ENCODE measurements around the gene XCR1. TPM values are rescaled to one million over a fixed set of nuclear protein-coding genes. Genes with fewer than 3 reads are reported as not detected.

XCR1 gene
- total and polyA plus RNA-seq, 4 donors = not detected

DNA sequence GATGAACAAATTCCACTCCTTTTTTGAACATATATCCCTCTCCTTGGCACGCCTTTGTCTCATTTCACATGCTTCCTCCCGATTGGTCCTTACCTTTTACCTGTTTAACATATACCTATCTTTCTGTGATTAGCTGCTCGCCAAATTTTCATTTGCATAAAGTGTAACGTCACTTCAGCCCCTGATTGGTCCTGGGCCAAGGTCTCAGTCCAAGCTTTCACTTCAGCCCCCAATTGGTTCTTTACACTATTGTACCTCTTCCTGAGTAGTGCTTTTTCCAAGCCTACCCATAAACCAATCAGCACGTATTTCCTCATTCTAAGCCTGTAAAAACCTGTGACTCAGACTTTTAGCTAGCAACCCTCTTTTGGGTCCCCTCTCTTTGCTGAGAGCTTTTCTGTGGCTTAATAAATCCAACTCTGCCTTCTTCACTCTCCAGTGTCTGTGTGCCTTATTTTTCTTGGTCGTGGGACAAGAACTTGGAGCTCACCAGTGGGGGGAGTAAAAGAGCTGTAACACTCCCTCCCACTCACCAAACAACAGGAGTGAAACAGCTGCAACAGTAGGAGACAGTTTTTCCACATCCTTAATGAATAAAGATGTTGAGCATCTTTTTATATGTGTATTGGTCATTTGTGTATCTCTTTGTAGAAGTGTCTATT is 584 bp upstream of the XCR1 start:
- no peak for DNase-seq (ENCODE audit: low read depth in 4 of 6, low spot score in 6 of 6)
- 94% methylated on average over 5 of the region's 6 CpGs for WGBS (ENCODE audit: insufficient coverage)
- H3K36me3 ChIP-seq (ENCODE audit: control insufficient read depth, insufficient read depth, low read length) = no peaks in the 10 kb centered on the region
- H3K27me3 ChIP-seq (ENCODE audit: control insufficient read depth, insufficient read depth, low read length) = no peaks in the 10 kb centered on the region
- no peaks in the 10 kb centered on the region for H3K4me1 ChIP-seq (ENCODE audit: control insufficient read depth, insufficient read depth, low read length)
- no peak overlapping the region for H3K4me3 ChIP-seq (ENCODE audit: low read depth, low read length)
- no peak overlapping the region for H3K27ac ChIP-seq (ENCODE audit: low read depth, low read length)
- H3K9me3 ChIP-seq (ENCODE audit: control insufficient read depth, insufficient read depth, low read length) = peaks cover 6% of the 10 kb centered on the region

DNA sequence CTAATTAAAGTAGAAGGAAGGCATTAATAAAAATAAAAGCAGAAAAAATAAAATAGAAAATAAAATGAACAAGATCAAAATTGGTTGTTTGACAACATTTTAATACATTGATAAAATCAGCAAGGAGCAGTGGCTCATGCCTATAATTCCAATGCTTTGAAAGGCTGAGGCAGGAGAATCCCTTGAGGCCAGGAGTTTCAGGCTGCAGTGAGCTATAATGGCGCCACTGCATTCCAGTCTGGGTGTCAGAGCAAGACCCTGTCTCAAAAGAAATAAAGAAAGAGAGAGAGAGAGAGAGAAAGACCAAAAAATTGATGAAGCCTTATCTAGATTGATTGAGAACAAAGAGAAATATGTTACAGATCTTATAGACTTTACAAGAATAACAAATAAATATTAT is 2.1 kb downstream of the XCR1 start:
- Histone ChIP-seq H3K9me3 (ENCODE audit: control insufficient read depth, insufficient read depth, low read length) (peaks cover 6% of the 10 kb centered on the region), H3K4me3 (ENCODE audit: low read depth, low read length) (no peak overlapping the region), H3K27me3 (ENCODE audit: control insufficient read depth, insufficient read depth, low read length) (no peaks in the 10 kb centered on the region), H3K36me3 (ENCODE audit: control insufficient read depth, insufficient read depth, low read length) (no peaks in the 10 kb centered on the region), H3K27ac (ENCODE audit: low read depth, low read length) (no peak overlapping the region), H3K4me1 (ENCODE audit: control insufficient read depth, insufficient read depth, low read length) (no peaks in the 10 kb centered on the region)
- WGBS (ENCODE audit: insufficient coverage) = 60% methylated on average over 1 of the region's 1 CpG
- no peak for DNase-seq (ENCODE audit: low read depth in 4 of 6, low spot score in 6 of 6)

DNA sequence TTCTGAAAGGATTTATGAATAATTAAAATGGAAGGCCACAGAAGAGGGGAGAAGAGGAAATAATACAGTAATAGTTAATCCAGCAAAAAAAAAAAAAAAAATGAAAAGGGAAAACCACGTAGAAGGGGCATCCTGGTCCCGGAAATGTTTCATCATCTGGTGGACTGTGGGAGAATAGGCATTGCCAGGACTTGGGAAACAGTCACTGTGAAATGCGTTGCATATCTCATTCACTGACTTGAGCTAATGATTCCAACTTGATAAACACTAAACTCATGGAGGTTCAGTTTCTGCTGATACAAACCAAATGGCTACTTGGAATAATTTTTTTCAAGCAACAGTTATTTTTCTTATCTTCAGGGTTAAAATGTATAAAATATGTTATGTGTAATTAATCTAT is 3.2 kb downstream of the XCR1 start:
- WGBS (ENCODE audit: insufficient coverage) = no CpG with 5 or more reads among the region's 3 CpGs
- no peak for DNase-seq (ENCODE audit: low read depth in 4 of 6, low spot score in 6 of 6)
- peaks cover 6% of the 10 kb centered on the region for H3K9me3 ChIP-seq (ENCODE audit: control insufficient read depth, insufficient read depth, low read length)
- H3K27ac ChIP-seq (ENCODE audit: low read depth, low read length) = no peak overlapping the region
- no peak overlapping the region for H3K4me3 ChIP-seq (ENCODE audit: low read depth, low read length)
- H3K27me3 ChIP-seq (ENCODE audit: control insufficient read depth, insufficient read depth, low read length) = no peaks in the 10 kb centered on the region
- H3K4me1 ChIP-seq (ENCODE audit: control insufficient read depth, insufficient read depth, low read length) = no peaks in the 10 kb centered on the region
- H3K36me3 ChIP-seq (ENCODE audit: control insufficient read depth, insufficient read depth, low read length) = no peaks in the 10 kb centered on the region

DNA sequence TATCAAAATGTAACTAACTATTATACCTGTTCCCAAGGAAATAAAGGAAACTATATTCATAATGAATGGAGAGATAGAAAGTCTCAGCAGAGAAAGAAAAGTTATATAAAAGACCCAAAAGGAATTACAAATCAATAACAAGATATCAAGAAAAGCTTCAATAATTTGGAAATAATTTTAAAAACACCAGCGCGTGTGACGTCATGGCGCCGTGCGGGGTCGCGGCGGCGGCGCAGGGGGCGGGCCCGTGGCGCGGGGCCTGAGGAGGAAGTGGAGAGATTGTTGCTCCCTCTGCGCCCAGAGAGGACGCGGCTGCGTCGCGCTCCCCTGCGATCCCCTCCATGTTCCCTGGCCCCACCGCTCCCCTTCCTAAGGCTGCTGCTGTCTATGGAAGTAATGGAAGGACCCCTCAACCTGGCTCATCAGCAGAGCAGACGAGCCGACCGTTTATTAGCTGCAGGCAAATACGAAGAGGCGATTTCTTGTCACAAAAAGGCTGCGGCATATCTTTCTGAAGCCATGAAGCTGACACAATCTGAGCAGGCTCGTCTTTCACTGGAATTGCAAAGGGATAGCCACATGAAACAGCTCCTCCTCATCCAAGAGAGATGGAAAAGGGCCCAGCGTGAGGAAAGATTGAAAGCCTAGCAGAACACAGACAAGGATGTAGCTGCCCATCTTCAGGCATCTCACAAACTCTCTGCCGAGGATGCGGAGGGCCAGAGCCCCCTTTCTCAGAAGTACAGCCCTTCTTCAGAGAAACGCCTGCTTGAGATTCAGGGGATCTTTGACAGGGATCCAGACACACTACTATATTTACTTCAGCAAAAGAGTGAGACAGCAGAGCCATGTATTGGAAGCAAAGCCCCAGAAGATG is 4.1 kb downstream of the XCR1 start:
- H3K4me3 ChIP-seq (ENCODE audit: low read depth, low read length) = no peak overlapping the region
- H3K4me1 ChIP-seq (ENCODE audit: control insufficient read depth, insufficient read depth, low read length) = no peaks in the 10 kb centered on the region
- H3K27me3 ChIP-seq (ENCODE audit: control insufficient read depth, insufficient read depth, low read length) = no peaks in the 10 kb centered on the region
- peaks cover 4% of the 10 kb centered on the region for H3K9me3 ChIP-seq (ENCODE audit: control insufficient read depth, insufficient read depth, low read length)
- WGBS (ENCODE audit: insufficient coverage) = 93% methylated on average over 23 of the region's 34 CpGs
- H3K36me3 ChIP-seq (ENCODE audit: control insufficient read depth, insufficient read depth, low read length) = no peaks in the 10 kb centered on the region
- H3K27ac ChIP-seq (ENCODE audit: low read depth, low read length) = no peak overlapping the region
- no peak for DNase-seq (ENCODE audit: low read depth in 4 of 6, low spot score in 6 of 6)

DNA sequence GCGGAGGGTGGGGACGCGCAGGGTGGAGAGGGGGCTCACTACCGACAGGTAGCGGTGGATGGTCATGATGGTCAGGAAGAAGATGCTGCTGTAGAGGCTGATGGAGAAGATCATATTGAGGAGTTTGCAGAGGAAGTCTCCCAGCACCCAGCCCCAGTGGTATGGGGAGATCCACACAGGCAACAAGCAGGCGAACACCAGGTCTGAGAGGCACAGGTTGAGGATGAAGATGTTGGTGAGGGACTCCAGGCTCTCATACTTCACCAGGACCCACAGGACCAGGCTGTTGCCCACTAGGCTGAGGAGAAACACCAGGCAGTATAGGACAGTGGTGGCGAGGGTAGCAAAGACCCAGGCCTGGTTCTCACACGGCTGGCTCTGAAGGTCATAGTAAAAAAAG is 5.8 kb downstream of the XCR1 start:
- H3K9me3 ChIP-seq (ENCODE audit: control insufficient read depth, insufficient read depth, low read length) = no peaks in the 10 kb centered on the region
- no peak overlapping the region for H3K27ac ChIP-seq (ENCODE audit: low read depth, low read length)
- H3K4me1 ChIP-seq (ENCODE audit: control insufficient read depth, insufficient read depth, low read length) = no peaks in the 10 kb centered on the region
- no peak overlapping the region for H3K4me3 ChIP-seq (ENCODE audit: low read depth, low read length)
- 97% methylated on average over 8 of the region's 8 CpGs for WGBS (ENCODE audit: insufficient coverage)
- no peaks in the 10 kb centered on the region for H3K27me3 ChIP-seq (ENCODE audit: control insufficient read depth, insufficient read depth, low read length)
- H3K36me3 ChIP-seq (ENCODE audit: control insufficient read depth, insufficient read depth, low read length) = no peaks in the 10 kb centered on the region
- DNase-seq (ENCODE audit: low read depth in 4 of 6, low spot score in 6 of 6) = no peak

DNA sequence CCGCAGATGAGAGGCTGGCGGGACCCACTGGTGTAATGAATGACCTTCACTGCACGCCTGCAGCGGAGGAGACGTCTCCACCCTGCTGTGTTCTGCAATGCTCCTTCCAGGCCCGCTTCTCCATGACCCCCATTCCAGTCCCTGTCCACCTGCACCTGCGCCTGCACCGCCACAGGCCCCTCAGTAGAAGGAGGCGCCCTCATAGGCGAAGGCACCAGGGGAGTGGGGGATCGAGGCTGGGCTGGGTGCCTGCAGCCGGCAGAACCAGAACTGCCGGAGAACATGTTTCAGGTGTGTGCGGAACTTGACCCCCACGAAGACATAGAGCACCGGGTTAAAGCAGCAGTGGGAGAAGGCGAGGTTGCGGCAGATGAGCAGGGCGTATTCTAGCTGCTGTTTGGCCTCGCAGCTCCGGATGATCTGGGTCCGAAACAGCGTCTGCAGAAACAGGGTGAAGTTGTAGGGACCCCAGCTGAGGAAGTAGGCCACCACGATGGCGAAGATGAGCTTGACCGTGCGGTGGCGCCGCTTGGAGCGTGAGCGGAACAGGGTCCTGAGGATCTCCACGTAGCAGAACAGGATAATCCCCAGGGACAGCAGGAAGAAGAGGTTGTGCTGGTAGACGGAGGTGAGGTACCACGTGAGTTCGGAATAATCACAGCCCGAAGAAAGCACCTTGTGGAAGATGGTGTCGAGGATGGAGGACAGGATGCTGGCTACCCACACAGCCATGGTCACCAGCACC is 6.3 kb downstream of the XCR1 start:
- no peak for DNase-seq (ENCODE audit: low read depth in 4 of 6, low spot score in 6 of 6)
- Histone ChIP-seq H3K4me3 (ENCODE audit: low read depth, low read length) (no peak overlapping the region), H3K4me1 (ENCODE audit: control insufficient read depth, insufficient read depth, low read length) (no peaks in the 10 kb centered on the region), H3K9me3 (ENCODE audit: control insufficient read depth, insufficient read depth, low read length) (no peaks in the 10 kb centered on the region), H3K27ac (ENCODE audit: low read depth, low read length) (no peak overlapping the region), H3K27me3 (ENCODE audit: control insufficient read depth, insufficient read depth, low read length) (no peaks in the 10 kb centered on the region), H3K36me3 (ENCODE audit: control insufficient read depth, insufficient read depth, low read length) (no peaks in the 10 kb centered on the region)
- WGBS (ENCODE audit: insufficient coverage) = 96% methylated on average over 37 of the region's 37 CpGs

DNA sequence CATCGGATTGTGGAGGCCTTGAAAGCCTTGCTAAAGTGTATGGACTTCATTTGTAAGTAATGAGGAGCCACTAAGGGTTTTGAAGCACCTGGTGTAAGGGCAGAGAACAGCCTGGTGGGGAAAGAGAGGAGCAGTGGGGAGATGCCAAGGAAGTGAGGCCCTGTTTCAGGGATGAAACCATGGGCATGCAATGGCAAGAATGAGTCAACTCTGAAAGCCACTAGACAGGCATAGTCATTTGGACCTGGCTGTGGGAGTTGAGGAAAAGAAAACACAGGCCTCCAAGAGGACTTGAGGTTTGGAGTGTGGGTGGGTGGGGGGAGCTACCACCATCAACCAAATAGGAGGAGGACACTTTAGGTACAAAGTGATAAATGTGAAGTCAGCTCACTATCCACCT is 7.6 kb downstream of the XCR1 start:
- Histone ChIP-seq H3K27me3 (ENCODE audit: control insufficient read depth, insufficient read depth, low read length) (no peaks in the 10 kb centered on the region), H3K36me3 (ENCODE audit: control insufficient read depth, insufficient read depth, low read length) (no peaks in the 10 kb centered on the region), H3K4me1 (ENCODE audit: control insufficient read depth, insufficient read depth, low read length) (no peaks in the 10 kb centered on the region), H3K4me3 (ENCODE audit: low read depth, low read length) (no peak overlapping the region), H3K9me3 (ENCODE audit: control insufficient read depth, insufficient read depth, low read length) (no peaks in the 10 kb centered on the region), H3K27ac (ENCODE audit: low read depth, low read length) (no peak overlapping the region)
- no peak for DNase-seq (ENCODE audit: low read depth in 4 of 6, low spot score in 6 of 6)
- 89% methylated on average over 1 of the region's 1 CpG for WGBS (ENCODE audit: insufficient coverage)

DNA sequence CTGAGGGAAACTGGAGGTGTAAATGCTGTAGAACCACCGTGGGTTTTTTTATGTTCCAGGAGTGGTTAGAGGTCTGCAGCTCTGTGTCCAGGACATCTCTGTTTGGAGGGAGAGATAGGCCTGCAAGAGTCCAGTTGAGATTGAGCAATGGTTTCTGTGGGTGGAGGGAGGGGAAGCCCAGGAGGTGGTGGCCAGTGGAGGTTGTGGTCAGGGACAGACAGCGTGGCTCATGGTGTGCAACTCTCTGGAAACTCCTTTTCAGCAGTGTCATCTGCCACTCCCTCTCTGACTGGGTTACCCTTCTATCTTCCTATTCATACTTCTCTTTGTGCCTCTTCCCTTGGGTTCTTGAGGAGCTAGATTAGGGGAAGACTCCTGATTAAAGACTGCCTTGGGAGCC is 9.6 kb downstream of the XCR1 start:
- Histone ChIP-seq H3K4me3 (ENCODE audit: low read depth, low read length) (no peak overlapping the region), H3K27ac (ENCODE audit: low read depth, low read length) (no peak overlapping the region), H3K27me3 (ENCODE audit: control insufficient read depth, insufficient read depth, low read length) (no peaks in the 10 kb centered on the region), H3K9me3 (ENCODE audit: control insufficient read depth, insufficient read depth, low read length) (no peaks in the 10 kb centered on the region), H3K36me3 (ENCODE audit: control insufficient read depth, insufficient read depth, low read length) (no peaks in the 10 kb centered on the region), H3K4me1 (ENCODE audit: control insufficient read depth, insufficient read depth, low read length) (no peaks in the 10 kb centered on the region)
- 83% methylated on average over 1 of the region's 2 CpGs for WGBS (ENCODE audit: insufficient coverage)
- no peak for DNase-seq (ENCODE audit: low read depth in 4 of 6, low spot score in 6 of 6)

DNA sequence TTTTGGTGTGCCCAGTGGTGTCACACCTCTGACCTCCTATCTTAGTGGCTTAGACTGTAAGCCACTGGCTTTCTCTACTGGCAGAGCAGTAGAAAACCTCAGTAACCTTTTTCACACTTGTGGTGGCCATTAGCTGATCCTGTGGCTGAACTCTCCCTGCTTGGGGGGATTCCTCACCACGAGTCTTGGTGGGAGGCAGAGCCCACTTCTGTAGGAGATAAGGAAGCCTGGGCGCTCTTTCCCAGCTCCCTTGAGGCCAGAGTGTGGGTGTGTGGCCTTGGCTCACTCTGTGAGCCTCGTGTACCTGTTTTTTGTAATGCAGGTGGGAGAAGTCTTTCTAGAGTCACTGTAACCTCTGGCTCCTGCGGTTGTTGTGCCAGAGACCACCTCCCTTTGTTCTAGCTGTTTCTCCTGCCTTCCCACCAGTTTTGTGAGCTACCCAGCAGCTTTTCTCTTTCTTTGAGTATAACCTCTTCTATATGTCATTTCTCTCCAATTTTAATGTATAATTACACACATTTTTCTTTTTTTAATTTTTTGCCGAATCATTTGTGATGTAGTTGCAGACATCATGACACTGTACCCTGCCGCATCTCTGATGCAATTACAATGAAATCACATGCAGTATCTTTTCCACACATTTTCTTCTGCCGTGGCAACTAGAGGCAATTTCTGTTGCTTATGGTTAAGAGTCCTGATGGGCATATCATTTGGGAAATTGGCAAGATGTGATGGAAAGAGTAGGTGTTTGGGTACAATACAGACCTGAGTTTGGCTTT is 13.8 kb downstream of the XCR1 start:
- Histone ChIP-seq H3K9me3 (ENCODE audit: control insufficient read depth, insufficient read depth, low read length) (no peaks in the 10 kb centered on the region), H3K4me1 (ENCODE audit: control insufficient read depth, insufficient read depth, low read length) (no peaks in the 10 kb centered on the region), H3K4me3 (ENCODE audit: low read depth, low read length) (no peak overlapping the region), H3K27me3 (ENCODE audit: control insufficient read depth, insufficient read depth, low read length) (no peaks in the 10 kb centered on the region), H3K27ac (ENCODE audit: low read depth, low read length) (no peak overlapping the region), H3K36me3 (ENCODE audit: control insufficient read depth, insufficient read depth, low read length) (no peaks in the 10 kb centered on the region)
- DNase-seq (ENCODE audit: low read depth in 4 of 6, low spot score in 6 of 6) = no peak
- WGBS (ENCODE audit: insufficient coverage) = 87% methylated on average over 3 of the region's 7 CpGs

Data from spinal cord (tissue), 10 donors.